Activated T-cell treated with anti-CD3 and anti-CD28 coated beads, Interleukin-2, amount 50 U/mL, for 4 hours (primary cell): ENCODE data around the gene AFG3L2. TPM values are rescaled to one million over a fixed set of nuclear protein-coding genes. Genes with fewer than 3 reads are reported as not detected.

Experiments used
- ATAC-seq, 2 donors: fragments of 200-7000 bp; cut with Tn5 transposase; one replicate each; pipeline ENCODE4 v1.10.0; 2021
- DNase-seq: peaks from one replicate; pipeline ENCODE4 v3.0.0-alpha.2; 2020
- H3K27me3 Mint-ChIP-seq: one replicate; pipeline ENCODE4 v1.8.0; 2021; ENCODE audit warnings: low read depth, mixed read lengths
- H3K36me3 Mint-ChIP-seq: one replicate; pipeline ENCODE4 v1.8.0; 2022; ENCODE audit warnings: mixed read lengths; ENCODE audit not compliant: insufficient read depth
- H3K4me1 Mint-ChIP-seq: one replicate; pipeline ENCODE4 v1.8.0; 2021; ENCODE audit warnings: low read depth, mixed read lengths
- H3K4me3 Mint-ChIP-seq: one replicate; pipeline ENCODE4 v1.8.0; 2021; ENCODE audit warnings: mild to moderate bottlenecking, moderate library complexity, mixed read lengths
- H3K9me3 Mint-ChIP-seq: one replicate; pipeline ENCODE4 v1.8.0; 2021; ENCODE audit warnings: mixed read lengths
- total RNA-seq, 3 donors: library from RNA; stranded (reverse); gene quantifications; one replicate each; pipeline ENCODE4 v1.2.1, GENCODE V29; 2021

AFG3L2 gene
- total RNA-seq, 3 donors from 2014 or later: 78.7 to 93.5 (median 88.3) TPM

DNA sequence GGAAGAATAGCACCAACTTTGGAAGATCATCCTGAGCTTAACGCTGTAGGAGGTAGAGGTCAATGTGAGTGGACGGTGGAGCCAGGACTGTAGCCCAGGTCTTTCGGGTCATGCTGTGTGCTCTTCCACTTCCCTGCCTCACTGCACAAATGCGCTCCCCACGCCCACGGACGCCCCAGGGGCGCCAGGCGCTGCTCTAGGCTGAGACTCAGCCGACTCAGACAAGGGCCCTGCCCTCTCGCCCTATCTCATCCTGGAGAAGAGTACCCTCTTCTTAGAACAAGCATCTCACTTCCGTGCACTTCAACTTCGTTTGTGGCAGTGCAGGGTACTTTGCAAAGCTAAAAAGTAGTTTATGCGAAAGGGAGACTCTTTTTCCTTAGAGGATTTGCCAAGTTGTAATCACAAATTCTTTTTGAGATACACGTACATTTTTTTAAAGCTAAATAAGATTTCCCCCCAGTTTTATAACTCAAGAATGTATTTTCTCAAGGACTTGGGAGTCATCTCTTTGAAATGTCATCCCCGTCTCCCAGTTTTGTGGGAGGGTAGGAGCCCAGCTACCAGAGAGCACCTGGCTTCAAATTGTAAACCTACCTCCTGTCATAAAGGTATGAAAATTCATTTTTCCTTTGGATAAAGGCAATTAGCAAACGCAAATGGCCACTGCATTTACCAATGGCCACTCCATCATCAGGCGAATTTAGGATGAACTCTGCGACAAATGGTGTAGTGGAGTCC lies 29.5 kb upstream of the AFG3L2 start:
- H3K4me1 Mint-ChIP-seq: peaks cover 23% of the 10 kb centered on the region
- no peak for ATAC-seq
- H3K9me3 Mint-ChIP-seq: no peaks in the 10 kb centered on the region
- peak overlapping the region; percentile 79 for H3K4me3 Mint-ChIP-seq
- H3K36me3 Mint-ChIP-seq: no peaks in the 10 kb centered on the region
- peaks cover 45% of the 10 kb centered on the region for H3K27me3 Mint-ChIP-seq
- no peak for DNase-seq

GRCh38 chr18:12405066-12405465 lies 28.0 kb upstream of the AFG3L2 start:
- H3K36me3 Mint-ChIP-seq: no peaks in the 10 kb centered on the region
- ATAC-seq (no peak), DNase-seq (no peak)
- no peaks in the 10 kb centered on the region for H3K9me3 Mint-ChIP-seq
- H3K4me3 Mint-ChIP-seq: peak overlapping the region; percentile 24
- peaks cover 50% of the 10 kb centered on the region for H3K27me3 Mint-ChIP-seq
- H3K4me1 Mint-ChIP-seq: peaks cover 23% of the 10 kb centered on the region

GRCh38 chr18:12403601-12404506 lies 26.8 kb upstream of the AFG3L2 start:
- H3K9me3 Mint-ChIP-seq: no peaks in the 10 kb centered on the region
- peaks cover 23% of the 10 kb centered on the region for H3K4me1 Mint-ChIP-seq
- DNase-seq: no peak
- peaks cover 51% of the 10 kb centered on the region for H3K27me3 Mint-ChIP-seq
- no peaks in the 10 kb centered on the region for H3K36me3 Mint-ChIP-seq
- no peak overlapping the region for H3K4me3 Mint-ChIP-seq
- no peak for ATAC-seq

- H3K4me3 Mint-ChIP-seq: no peak overlapping the region
- no peaks in the 10 kb centered on the region for H3K9me3 Mint-ChIP-seq
- no peak for ATAC-seq
- no peak for DNase-seq
- H3K36me3 Mint-ChIP-seq: no peaks in the 10 kb centered on the region
- H3K4me1 Mint-ChIP-seq: peaks cover 13% of the 10 kb centered on the region
- H3K27me3 Mint-ChIP-seq: peaks cover 59% of the 10 kb centered on the region
Observed at GRCh38 chr18:12401881-12402280, 24.9 kb upstream of the AFG3L2 start.

DNA sequence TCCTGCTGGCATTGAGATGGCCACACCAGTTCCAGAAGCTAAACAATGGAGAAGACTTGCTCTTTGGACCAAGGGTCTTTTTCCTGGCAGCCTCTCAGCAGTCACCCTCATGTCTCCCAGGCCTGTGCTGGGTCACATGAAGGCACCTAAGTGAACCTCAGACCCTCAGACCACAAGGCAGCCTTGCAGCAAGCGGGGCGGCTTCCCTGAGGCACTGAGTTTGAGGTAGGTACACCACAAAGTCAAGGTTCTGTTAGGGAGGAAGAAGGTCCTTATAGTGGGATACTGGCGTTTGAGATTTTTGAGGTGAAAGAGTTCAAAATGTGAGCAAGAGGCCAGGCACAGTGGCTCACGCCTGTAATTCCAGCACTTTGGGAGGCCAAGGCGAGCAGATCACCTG lies 22.2 kb upstream of the AFG3L2 start:
- DNase-seq (no peak), ATAC-seq (no peak)
- H3K4me3 Mint-ChIP-seq: no peak overlapping the region
- no peaks in the 10 kb centered on the region for H3K36me3 Mint-ChIP-seq
- H3K27me3 Mint-ChIP-seq: peaks cover 48% of the 10 kb centered on the region
- H3K9me3 Mint-ChIP-seq: no peaks in the 10 kb centered on the region
- peaks cover 4% of the 10 kb centered on the region for H3K4me1 Mint-ChIP-seq

DNA sequence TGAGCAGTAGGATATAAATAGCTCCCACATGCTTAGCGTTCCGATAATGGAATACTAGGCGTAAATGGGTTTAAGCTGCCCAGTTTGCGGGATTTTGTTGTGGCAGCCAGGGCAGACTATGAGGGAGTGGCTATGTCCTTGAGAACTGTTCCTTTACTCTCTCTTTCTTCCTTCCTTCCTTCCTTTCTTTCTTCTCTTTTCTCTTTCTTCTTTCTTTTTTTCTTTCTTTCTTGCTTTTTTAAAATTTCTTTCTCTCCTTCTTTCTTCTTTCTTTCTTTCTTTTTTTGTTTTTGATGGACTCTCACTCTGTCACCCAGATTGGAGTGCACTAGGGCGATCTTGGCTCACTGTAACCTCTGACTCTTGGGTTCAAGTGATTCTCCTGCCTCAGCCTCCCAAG lies 21.6 kb upstream of the AFG3L2 start:
- DNase-seq: no peak
- no peaks in the 10 kb centered on the region for H3K36me3 Mint-ChIP-seq
- peaks cover 44% of the 10 kb centered on the region for H3K27me3 Mint-ChIP-seq
- ATAC-seq: no peak
- H3K4me3 Mint-ChIP-seq: no peak overlapping the region
- peaks cover under 1% of the 10 kb centered on the region for H3K4me1 Mint-ChIP-seq
- no peaks in the 10 kb centered on the region for H3K9me3 Mint-ChIP-seq

DNA sequence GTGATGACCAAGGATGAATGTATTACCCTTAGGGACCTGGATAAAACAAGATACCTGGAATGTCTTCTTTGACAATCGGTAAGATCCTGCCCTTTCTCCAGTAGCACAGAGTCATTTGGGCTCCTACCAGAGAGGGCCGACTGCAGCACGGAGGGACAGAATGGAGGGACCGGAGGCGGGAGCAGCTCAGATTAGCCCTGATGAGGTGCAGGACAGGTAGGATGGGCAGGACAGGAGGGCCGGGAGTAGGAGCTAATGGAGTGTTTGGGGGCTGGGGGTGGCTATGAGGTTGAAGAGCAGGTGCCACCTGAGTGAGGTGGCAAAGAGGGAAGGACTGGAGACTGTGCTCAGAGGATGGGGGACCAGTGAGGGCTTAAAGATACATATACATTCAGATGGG lies 20.8 kb upstream of the AFG3L2 start:
- Mint-ChIP-seq H3K27me3 (peaks cover 39% of the 10 kb centered on the region), H3K4me3 (no peak overlapping the region), H3K9me3 (no peaks in the 10 kb centered on the region), H3K4me1 (no peaks in the 10 kb centered on the region), H3K36me3 (no peaks in the 10 kb centered on the region)
- no peak for DNase-seq
- ATAC-seq: no peak

GRCh38 chr18:12397254-12397653 lies 20.2 kb upstream of the AFG3L2 start:
- DNase-seq: no peak
- H3K4me3 Mint-ChIP-seq: no peak overlapping the region
- peaks cover 34% of the 10 kb centered on the region for H3K27me3 Mint-ChIP-seq
- no peak for ATAC-seq
- H3K4me1 Mint-ChIP-seq: no peaks in the 10 kb centered on the region
- no peaks in the 10 kb centered on the region for H3K36me3 Mint-ChIP-seq
- no peaks in the 10 kb centered on the region for H3K9me3 Mint-ChIP-seq

DNA sequence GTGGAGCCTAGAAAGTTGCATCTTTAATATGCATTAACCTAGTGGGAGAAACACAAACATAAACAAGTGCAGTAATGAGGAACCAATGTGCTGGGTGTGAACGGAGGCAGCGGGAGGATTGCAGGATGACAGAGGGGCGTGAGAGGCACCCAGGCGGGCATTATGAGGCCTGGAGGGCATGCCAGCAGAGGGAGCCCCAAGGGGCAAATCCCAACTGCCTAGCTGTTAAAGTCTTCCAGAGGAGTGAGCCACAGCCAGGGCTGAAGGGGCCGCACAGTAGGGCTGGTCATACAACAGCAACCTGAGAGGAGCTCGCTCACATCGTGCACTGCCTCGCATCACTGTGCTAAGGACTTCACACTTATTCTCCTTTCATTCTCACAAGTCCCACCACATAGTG lies 17.4 kb upstream of the AFG3L2 start:
- no peaks in the 10 kb centered on the region for H3K4me1 Mint-ChIP-seq
- H3K36me3 Mint-ChIP-seq: no peaks in the 10 kb centered on the region
- H3K9me3 Mint-ChIP-seq: no peaks in the 10 kb centered on the region
- no peak for DNase-seq
- H3K4me3 Mint-ChIP-seq: no peak overlapping the region
- no peak for ATAC-seq
- H3K27me3 Mint-ChIP-seq: peaks cover 21% of the 10 kb centered on the region

GRCh38 chr18:12393998-12394397 lies 17.0 kb upstream of the AFG3L2 start:
- no peak overlapping the region for H3K4me3 Mint-ChIP-seq
- H3K36me3 Mint-ChIP-seq: no peaks in the 10 kb centered on the region
- H3K27me3 Mint-ChIP-seq: peaks cover 21% of the 10 kb centered on the region
- H3K9me3 Mint-ChIP-seq: no peaks in the 10 kb centered on the region
- DNase-seq (no peak), ATAC-seq (no peak)
- H3K4me1 Mint-ChIP-seq: no peaks in the 10 kb centered on the region

DNA sequence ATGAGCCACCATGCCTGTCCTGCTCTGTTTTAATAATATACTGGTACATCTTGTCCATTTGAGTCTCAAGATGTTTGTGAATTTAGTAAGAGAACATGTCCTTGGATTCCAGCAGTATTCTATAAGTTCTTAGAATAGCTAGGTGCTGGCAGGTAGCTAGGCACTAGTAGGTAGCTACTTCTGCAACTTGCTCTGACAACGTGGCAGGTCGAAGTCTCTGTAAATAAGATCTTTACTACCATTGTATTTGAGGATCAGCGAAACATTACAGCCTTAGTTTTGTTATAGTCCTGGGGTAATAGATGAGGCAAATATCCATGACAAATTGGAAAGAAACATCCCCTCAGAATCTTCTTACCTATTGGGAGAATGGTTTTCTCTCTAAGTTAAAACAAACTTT lies 16.5 kb upstream of the AFG3L2 start:
- Mint-ChIP-seq H3K36me3 (no peaks in the 10 kb centered on the region), H3K4me3 (no peak overlapping the region), H3K27me3 (peaks cover 19% of the 10 kb centered on the region), H3K4me1 (no peaks in the 10 kb centered on the region), H3K9me3 (no peaks in the 10 kb centered on the region)
- no peak for DNase-seq
- no peak for ATAC-seq

- H3K4me1 Mint-ChIP-seq: no peaks in the 10 kb centered on the region
- ATAC-seq: peak; percentile 79 to 93
- H3K27me3 Mint-ChIP-seq: peaks cover 10% of the 10 kb centered on the region
- no peak overlapping the region for H3K4me3 Mint-ChIP-seq
- no peaks in the 10 kb centered on the region for H3K9me3 Mint-ChIP-seq
- DNase-seq: peak; percentile 49
- no peaks in the 10 kb centered on the region for H3K36me3 Mint-ChIP-seq
Observed at GRCh38 chr18:12391487-12392165, 14.6 kb upstream of the AFG3L2 start.

GRCh38 chr18:12388442-12388841 lies 11.4 kb upstream of the AFG3L2 start:
- DNase-seq (no peak), ATAC-seq (no peak)
- Mint-ChIP-seq H3K4me1 (no peaks in the 10 kb centered on the region), H3K9me3 (no peaks in the 10 kb centered on the region), H3K27me3 (no peaks in the 10 kb centered on the region), H3K4me3 (no peak overlapping the region), H3K36me3 (no peaks in the 10 kb centered on the region)

GRCh38 chr18:12384261-12384660 lies 7.2 kb upstream of the AFG3L2 start:
- no peaks in the 10 kb centered on the region for H3K9me3 Mint-ChIP-seq
- H3K4me1 Mint-ChIP-seq: no peaks in the 10 kb centered on the region
- H3K4me3 Mint-ChIP-seq: no peak overlapping the region
- DNase-seq: no peak
- no peak for ATAC-seq
- no peaks in the 10 kb centered on the region for H3K36me3 Mint-ChIP-seq
- H3K27me3 Mint-ChIP-seq: no peaks in the 10 kb centered on the region
